ENCODE data around the gene TCFL5.
A peak's percentile ranks its signal among the peaks of the same experiment; 100 is the strongest.
"Not testable (repeated sequence)": the region's sequence is repeated elsewhere in the genome, so short reads cannot be mapped to it uniquely, and the experiment has no call there.

TCFL5 gene

DNA sequence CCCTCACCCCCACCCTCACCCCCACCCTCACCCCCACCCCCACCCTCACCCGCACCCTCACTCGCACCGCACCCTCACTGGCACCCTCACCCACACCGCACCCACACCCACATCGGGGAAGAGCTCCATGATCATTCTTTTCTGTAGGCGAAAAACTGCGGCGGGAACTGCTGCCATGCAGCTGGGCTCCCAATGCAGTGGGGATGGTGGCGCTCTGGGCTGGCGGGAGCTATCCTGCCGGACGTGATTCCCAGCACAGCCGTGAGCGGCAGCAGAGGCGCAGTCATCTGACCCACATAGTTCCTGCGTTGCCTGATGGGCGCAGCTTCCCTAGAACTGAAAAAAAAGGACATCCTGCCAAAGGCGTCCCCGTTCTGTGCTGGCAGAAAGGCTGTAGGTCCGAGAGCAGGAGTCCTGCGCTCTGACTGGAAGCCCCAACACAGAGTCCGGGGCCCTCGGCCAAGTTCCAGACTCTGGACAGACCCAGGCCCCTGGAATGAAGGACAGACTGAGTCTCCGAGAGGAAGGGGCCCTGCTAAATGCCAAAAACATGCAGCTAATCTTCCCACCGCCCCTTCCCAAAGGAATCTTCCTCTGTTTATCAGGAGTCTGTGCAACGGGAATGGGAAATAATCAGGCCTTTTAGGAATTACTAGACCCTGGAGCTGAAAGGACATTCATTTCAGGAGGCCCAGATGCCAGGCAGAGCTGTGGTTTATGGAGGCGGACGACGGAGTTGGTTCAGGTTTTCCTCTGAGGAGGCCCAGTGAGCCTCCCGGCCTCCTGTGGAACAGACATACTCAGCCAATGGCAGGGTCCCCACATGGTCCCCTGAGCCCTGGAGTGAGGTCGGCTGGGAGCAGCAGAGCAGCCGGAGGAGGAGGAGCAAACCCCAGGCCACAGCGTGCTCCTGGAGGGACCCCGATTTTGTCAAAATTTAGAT lies 14.1 kb upstream of the TCFL5 start:
- H3K79me2 ChIP-seq = no peaks in the 10 kb centered on the region
- H3K36me3 ChIP-seq (ENCODE audit: control insufficient read depth, insufficient read depth, low read length) = no peaks in the 10 kb centered on the region
- H3K4me1 ChIP-seq = no peaks in the 10 kb centered on the region
- peak overlapping the region; percentile 67 for H2AFZ ChIP-seq
- peak overlapping the region; percentile 41 for H3K4me2 ChIP-seq (ENCODE audit: low read length)
- no peaks in the 10 kb centered on the region for H3K9me3 ChIP-seq (ENCODE audit: control insufficient read depth, low read length)
- H3K27ac ChIP-seq = peak overlapping the region; percentile 2
- TF ChIP-seq, protein P1, sequence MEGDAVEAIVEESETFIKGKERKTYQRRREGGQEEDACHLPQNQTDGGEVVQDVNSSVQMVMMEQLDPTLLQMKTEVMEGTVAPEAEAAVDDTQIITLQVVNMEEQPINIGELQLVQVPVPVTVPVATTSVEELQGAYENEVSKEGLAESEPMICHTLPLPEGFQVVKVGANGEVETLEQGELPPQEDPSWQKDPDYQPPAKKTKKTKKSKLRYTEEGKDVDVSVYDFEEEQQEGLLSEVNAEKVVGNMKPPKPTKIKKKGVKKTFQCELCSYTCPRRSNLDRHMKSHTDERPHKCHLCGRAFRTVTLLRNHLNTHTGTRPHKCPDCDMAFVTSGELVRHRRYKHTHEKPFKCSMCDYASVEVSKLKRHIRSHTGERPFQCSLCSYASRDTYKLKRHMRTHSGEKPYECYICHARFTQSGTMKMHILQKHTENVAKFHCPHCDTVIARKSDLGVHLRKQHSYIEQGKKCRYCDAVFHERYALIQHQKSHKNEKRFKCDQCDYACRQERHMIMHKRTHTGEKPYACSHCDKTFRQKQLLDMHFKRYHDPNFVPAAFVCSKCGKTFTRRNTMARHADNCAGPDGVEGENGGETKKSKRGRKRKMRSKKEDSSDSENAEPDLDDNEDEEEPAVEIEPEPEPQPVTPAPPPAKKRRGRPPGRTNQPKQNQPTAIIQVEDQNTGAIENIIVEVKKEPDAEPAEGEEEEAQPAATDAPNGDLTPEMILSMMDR (IDR thresholded peaks at IDR 0.05) = peak; percentile 27
- H3K4me3 ChIP-seq (ENCODE audit: low read depth, low read length) = no peak overlapping the region
- H3K9ac ChIP-seq = no peak overlapping the region
- H3K27me3 ChIP-seq (ENCODE audit: control insufficient read depth, insufficient read depth, low read length) = no peaks in the 10 kb centered on the region

DNA sequence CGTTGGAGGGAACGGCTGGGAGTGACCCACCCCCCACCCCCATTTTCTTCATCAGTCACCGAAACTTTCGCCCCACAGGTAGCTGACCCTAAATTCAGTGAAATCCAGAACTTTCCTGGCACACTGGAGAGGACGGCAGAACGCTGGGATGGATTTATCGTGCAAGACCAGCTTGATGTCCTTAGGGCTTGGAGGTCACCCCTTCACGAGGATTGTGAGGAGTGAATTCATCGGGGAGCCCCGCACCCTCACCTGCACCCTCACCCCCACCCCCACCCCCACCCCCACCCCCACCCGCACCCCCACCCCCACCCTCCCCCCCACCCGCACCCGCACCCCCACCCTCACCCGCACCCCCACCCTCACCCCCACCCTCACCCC lies 13.3 kb upstream of the TCFL5 start:
- Histone ChIP-seq H3K79me2 (no peaks in the 10 kb centered on the region), H3K9me3 (ENCODE audit: control insufficient read depth, low read length) (no peaks in the 10 kb centered on the region), H3K4me2 (ENCODE audit: low read length) (no peak overlapping the region), H3K27ac (no peak overlapping the region), H2AFZ (no peak overlapping the region), H3K9ac (no peak overlapping the region), H3K36me3 (ENCODE audit: control insufficient read depth, insufficient read depth, low read length) (no peaks in the 10 kb centered on the region), H3K27me3 (ENCODE audit: control insufficient read depth, insufficient read depth, low read length) (no peaks in the 10 kb centered on the region), H3K4me1 (no peaks in the 10 kb centered on the region), H3K4me3 (ENCODE audit: low read depth, low read length) (no peak overlapping the region)
- TF ChIP-seq, protein P1 (IDR thresholded peaks at IDR 0.05) = no peak

DNA sequence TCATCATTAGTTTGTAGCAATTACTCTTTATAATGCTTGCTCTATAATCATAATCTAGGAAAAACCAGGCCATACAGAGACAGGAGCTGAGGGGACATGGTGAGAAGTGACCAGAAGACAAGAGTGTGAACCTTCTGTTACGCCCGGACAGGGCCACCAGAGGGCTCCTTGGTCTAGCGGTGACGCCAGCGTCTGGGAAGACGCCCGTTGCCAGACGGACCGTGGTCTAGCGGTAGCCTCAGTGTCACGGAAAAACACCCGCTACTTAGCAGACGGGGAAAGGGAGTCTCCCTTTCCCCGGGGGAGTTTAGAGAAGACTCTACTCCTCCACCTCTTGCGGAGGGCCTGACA lies 12.0 kb upstream of the TCFL5 start:
- not testable (repeated sequence) for H3K79me2 ChIP-seq; H3K9me3 ChIP-seq (ENCODE audit: control insufficient read depth, low read length); H3K27me3 ChIP-seq (ENCODE audit: control insufficient read depth, insufficient read depth, low read length); H3K9ac ChIP-seq; H3K36me3 ChIP-seq (ENCODE audit: control insufficient read depth, insufficient read depth, low read length); H3K4me2 ChIP-seq (ENCODE audit: low read length); H3K4me1 ChIP-seq; H3K27ac ChIP-seq; H3K4me3 ChIP-seq (ENCODE audit: low read depth, low read length)
- H2AFZ ChIP-seq = peak overlapping the region; percentile 25
- TF ChIP-seq, protein P1 (IDR thresholded peaks at IDR 0.05) = peak; percentile 49

DNA sequence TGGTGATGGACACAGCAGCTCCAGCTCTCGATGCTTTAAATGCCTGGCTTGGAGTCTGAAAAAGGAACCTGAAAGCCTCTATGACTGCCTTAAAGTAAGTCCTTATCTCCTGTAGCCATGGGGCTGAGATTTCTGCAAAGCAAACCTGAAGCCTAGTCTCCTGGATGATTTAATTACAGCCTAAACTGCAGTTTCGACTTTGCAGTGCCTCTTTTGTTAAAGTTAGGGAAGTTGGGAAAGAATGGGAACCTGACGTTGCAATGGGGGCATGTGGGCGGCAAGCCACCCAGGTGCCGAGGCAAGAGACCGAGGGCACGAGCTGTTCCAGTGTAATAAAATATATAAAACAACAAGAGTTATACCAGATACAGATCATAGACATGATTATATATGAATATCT lies 11.7 kb upstream of the TCFL5 start:
- Histone ChIP-seq H3K9me3 (ENCODE audit: control insufficient read depth, low read length) (no peaks in the 10 kb centered on the region), H3K9ac (no peak overlapping the region), H3K4me2 (ENCODE audit: low read length) (no peak overlapping the region), H3K4me3 (ENCODE audit: low read depth, low read length) (no peak overlapping the region), H3K27ac (no peak overlapping the region), H3K27me3 (ENCODE audit: control insufficient read depth, insufficient read depth, low read length) (no peaks in the 10 kb centered on the region), H2AFZ (peak overlapping the region; percentile 25), H3K79me2 (no peaks in the 10 kb centered on the region), H3K4me1 (no peaks in the 10 kb centered on the region), H3K36me3 (ENCODE audit: control insufficient read depth, insufficient read depth, low read length) (no peaks in the 10 kb centered on the region)
- TF ChIP-seq, protein P1 (IDR thresholded peaks at IDR 0.05) = no peak

DNA sequence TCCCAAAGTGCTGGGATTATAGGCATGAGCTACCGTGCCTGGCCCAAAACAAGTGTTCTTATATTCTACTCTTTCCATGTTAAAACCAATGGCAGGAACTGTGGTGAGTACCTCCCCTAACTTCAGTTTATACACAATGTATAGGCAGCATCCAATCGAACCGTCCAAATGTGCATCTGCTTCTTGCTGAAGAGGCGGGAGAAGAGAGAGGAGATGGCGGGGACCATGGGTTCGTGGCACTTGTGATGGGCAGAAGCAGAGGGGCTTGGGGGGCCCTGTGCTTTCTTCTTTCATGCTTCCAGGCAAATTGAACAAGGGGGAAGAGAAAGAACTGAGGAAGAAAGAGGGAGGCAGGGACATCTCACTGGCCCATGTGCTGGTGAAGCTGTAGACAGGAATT lies 11.2 kb upstream of the TCFL5 start:
- Histone ChIP-seq H3K27me3 (ENCODE audit: control insufficient read depth, insufficient read depth, low read length) (no peaks in the 10 kb centered on the region), H3K4me2 (ENCODE audit: low read length) (no peak overlapping the region), H3K79me2 (no peaks in the 10 kb centered on the region), H3K9me3 (ENCODE audit: control insufficient read depth, low read length) (no peaks in the 10 kb centered on the region), H3K27ac (no peak overlapping the region), H3K4me3 (ENCODE audit: low read depth, low read length) (no peak overlapping the region), H2AFZ (no peak overlapping the region), H3K9ac (no peak overlapping the region), H3K36me3 (ENCODE audit: control insufficient read depth, insufficient read depth, low read length) (no peaks in the 10 kb centered on the region), H3K4me1 (no peaks in the 10 kb centered on the region)
- TF ChIP-seq, protein P1 (IDR thresholded peaks at IDR 0.05) = no peak

Measured in parathyroid adenoma (tissue), 2 donors.